HT-29 (cell line): ENCODE data around the gene KATNAL1. TPM values are rescaled to one million over a fixed set of nuclear protein-coding genes. Genes with fewer than 3 reads are reported as not detected.
"Not testable (repeated sequence)": the region's sequence is repeated elsewhere in the genome, so short reads cannot be mapped to it uniquely, and the experiment has no call there.

Source experiments
- DNase-seq: peaks from one replicate; pipeline ENCODE4 v3.0.0-alpha.2; 2015; ENCODE audit warnings: low spot score
- total RNA-seq: library from RNA; depleted of rRNA; stranded (reverse); fragments of >200 nt; shearing (Covaris generic); gene quantifications from 2 replicates; pipeline ENCODE4 v1.2.3, GENCODE V29; 2014

Gene KATNAL1
- total RNA-seq, 1 experiment from 2014 or later: 1.2 TPM

GRCh38 chr13:30216111-30216510 is 91.2 kb downstream of the KATNAL1 start:
- no peak for DNase-seq

- DNase-seq: no peak
Measured at GRCh38 chr13:30212256-30212655, 95.1 kb downstream of the KATNAL1 start.

- DNase-seq: no peak
Measured at GRCh38 chr13:30211745-30212144, 95.6 kb downstream of the KATNAL1 start.

DNA sequence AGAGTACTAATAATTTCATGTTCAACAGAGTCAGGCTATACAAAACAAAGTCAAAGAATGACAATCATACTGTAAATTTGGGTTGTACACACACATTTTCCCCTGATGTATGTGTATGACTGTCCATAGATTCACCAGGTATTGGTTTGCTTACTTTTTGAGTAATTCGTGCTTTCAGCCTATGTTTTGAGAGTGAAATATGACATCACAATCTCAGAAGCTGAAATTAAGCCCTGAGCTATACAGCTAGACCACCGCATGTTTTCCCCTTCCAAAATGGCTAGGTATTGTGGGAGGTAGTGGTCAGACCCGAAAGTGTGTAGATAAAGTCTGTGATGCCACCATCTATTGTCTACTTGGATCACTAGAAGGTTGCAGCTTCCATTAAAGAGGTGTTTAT is 102.8 kb downstream of the KATNAL1 start:
- DNase-seq: no peak

DNA sequence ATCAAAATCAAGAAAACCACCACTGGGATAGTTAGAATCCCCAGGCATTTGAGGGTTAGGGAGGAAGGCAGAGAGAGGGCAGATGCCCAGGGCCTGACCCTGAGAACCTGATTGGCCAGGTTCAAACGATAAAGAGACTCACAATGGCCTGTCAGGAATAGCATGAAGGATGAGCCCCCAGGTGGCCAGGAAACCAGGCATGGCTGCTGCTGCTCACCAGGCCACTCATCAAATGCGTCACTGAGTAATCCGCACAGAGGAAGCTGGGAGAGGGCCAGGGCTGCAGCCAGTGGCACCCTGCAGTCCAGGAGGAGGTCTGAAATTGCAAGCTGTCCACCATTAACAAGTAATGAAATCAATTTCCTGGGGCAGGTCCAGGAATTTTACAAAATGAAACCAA is 111.3 kb downstream of the KATNAL1 start:
- DNase-seq: no peak

DNA sequence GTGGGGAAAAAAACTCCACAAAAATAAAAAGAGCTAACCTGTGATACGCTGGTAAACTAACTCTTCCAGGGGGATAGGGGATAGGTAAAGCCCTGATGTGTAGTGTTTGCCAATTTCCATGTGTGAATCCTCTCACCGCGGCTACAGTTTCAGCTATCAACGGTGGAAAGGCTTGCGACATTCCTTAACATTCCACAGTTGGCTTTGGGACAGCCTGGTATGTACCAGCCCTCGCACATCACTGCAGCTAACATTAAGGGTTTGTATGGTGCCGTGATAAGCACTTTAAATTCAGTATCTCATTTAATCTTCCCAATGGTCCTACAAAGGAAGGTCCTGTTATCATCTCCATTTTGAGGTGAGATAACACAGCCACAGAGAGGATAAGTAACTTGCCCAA is 112.4 kb downstream of the KATNAL1 start:
- DNase-seq: no peak

GRCh38 chr13:30193279-30194234 is 113.8 kb downstream of the KATNAL1 start:
- no peak for DNase-seq

- no peak for DNase-seq
Measured at GRCh38 chr13:30192320-30193093, 114.8 kb downstream of the KATNAL1 start.

DNA sequence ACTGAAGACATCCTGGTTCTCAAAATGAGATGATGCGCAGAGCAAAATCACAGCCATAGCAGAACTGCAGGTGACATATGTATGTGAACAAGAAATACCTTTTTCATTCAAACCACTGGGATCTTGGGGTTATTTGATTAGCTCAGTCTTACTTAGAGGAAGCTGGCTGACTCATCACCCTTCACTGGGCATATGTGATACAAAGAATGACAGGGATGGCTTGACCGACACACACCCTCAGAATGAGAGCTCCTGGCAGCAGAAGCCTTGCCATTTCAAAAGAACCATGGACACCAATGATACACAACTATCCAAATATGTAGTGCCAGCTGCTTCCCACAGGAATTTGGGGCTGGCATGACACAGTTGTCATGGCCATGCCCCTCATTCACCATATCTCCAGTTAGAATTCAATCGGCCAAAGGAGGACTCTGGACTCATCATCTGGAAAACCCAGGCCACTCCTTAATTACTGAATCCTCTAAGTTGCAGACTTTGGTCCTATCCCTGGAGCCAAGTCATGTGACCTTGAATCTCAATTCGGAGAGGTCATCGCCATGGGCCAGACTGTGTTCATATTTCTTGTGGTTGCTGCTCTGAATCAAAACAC is 115.8 kb downstream of the KATNAL1 start:
- DNase-seq: no peak

GRCh38 chr13:30186634-30187415 is 120.5 kb downstream of the KATNAL1 start:
- DNase-seq: no peak

- DNase-seq: no peak
Measured at GRCh38 chr13:30181888-30182651, 125.3 kb downstream of the KATNAL1 start.

GRCh38 chr13:30179597-30180276 is 127.6 kb downstream of the KATNAL1 start:
- no peak for DNase-seq

- DNase-seq: no peak
Measured at GRCh38 chr13:30178976-30179375, 128.4 kb downstream of the KATNAL1 start.

DNA sequence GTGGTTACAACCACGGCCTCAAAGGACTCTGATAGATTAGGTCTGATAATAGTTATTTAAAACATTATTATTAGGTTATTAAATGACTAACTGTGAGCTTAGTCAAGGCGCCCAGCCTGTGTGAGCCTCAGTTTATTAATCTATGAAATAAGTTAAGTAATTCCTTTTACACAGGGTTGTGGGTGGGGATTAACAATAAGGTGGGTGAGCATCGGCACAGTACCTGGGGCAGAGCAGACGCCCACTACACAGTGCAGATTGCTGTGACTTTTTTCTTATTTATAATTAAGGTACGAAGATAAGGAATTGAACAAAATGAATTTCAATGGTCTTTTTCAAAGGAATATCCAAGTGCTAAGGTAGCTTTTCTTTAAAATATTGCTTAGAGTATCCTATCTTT is 132.2 kb downstream of the KATNAL1 start:
- no peak for DNase-seq

DNA sequence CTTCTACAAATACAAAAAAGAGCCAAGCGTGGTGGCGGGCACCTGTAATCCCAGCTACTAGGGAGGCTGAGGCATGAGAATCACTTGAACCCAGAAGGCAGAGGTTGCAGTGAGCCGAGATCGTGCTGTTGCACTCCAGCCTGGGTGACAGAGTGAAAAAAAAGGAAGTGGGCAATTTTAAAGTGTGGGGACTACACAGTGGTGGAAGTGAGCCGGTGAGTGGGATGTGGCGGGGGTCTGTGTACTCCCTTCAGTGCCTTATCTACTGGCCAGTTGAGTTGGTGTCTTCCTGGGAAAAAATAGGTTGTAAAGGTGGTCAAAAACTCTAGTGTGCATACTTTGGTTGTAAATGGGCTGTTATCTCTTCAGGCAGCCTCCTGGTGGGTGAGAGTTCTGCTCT is 133.1 kb downstream of the KATNAL1 start:
- not testable (repeated sequence) for DNase-seq

GRCh38 chr13:30173303-30173610 is 134.1 kb downstream of the KATNAL1 start:
- DNase-seq: no peak

GRCh38 chr13:30172593-30173302 is 134.6 kb downstream of the KATNAL1 start:
- DNase-seq: no peak

DNA sequence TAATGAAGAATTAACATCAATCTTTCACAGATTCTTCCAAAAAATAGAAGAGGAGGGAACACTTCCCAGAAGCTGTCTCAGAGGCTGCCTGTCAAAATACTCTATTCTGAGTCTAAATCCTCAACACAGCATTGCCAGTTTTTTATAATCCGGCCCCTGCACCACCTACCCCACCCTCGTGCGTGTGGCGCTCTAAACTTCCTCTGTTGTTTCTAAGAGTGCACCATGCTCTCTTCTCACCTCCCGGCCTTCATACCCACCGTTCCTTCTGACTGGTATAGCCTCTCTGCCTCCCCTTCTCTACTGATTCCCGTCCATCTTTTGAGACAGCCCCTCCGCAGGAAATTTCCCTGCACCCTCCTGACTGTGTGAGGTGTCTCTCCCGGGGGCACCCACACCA is 136.8 kb downstream of the KATNAL1 start:
- no peak for DNase-seq

DNA sequence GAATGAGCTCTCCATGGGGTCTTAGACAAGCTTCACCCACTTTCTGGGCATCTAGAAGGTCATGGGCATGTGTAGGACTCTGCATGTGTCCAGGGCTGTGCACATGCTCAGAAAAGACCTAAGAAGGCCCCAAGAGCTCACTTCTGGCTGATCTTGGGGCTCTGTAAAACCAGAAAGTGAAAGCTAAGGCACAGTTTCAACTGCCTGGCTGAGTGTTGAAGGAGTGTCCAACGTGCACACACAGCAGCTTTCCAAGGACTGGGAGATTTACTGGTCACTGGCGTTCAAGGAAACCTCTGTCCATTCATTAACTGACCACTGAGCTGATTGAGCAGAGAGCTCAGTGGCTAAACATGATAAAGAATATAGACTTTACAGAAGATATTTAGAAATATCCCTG is 137.9 kb downstream of the KATNAL1 start:
- no peak for DNase-seq

DNA sequence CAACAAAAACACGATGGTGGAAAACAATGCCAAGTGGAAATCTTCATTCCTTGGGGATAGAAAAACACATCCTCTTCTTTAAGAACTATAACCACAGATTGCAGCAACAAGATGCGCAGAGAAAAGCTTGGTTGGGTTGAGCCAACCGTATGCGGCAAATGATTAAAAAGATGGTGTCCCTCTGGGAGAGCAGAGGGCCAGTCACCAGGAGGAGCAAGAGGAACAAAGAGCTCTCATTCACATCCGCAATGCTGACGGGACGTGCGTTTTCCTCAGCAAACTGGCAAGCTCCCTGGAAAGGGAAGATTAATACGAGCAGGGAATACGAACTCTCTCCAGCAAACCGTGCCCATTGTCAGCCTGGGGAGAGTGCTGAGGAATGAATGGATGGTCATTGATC is 141.6 kb downstream of the KATNAL1 start:
- no peak for DNase-seq
